ENCODE measurements around the gene C6orf120. TPM values are rescaled to one million over a fixed set of nuclear protein-coding genes. Genes with fewer than 3 reads are reported as not detected.

C6orf120 gene
- total RNA-seq, 1 donor from 2014 or later, result 24.8 TPM

- Mint-ChIP-seq H3K4me1 (peaks cover 30% of the 10 kb centered on the region), H3K27me3 (no peaks in the 10 kb centered on the region), H3K9me3 (no peaks in the 10 kb centered on the region), H3K4me3 (peak overlapping the region; percentile 82), H3K27ac (peak overlapping the region; percentile 89), H3K36me3 (ENCODE audit: low read depth) (peaks cover 10% of the 10 kb centered on the region)
- CTCF ChIA-PET, result interaction anchor here (1.1 to 2.0 kb wide), 2 partner anchors 16 to 21 kb away, joined by 3 to 6 read pairs; partner anchors contain the start of genes C6orf120 and WDR27
- POLR2A ChIA-PET, result interaction anchor here (1.0 to 5.9 kb wide), 7 partner anchors 12 to 831 kb away, joined by 3 to 64 read pairs (median 5); partner anchors contain the start of genes C6orf120, DYNLT2, ERMARD and TBP
- ATAC-seq (ENCODE audit: low read depth) (peak; percentile 45), DNase-seq (peak; percentile 76)
- intact Hi-C loops (cut with micrococcal nuclease), result loop anchor here (1.0 to 5.0 kb wide), 4 partner anchors 21 to 831 kb away; partner anchors contain the start of genes C6orf120, DLL1, FAM120B and TBP
- no peak for TF ChIP-seq CTCF (IDR thresholded peaks at IDR 0.05)
Observed at GRCh38 chr6:169723200-169723909, 21.4 kb downstream of the C6orf120 start.

- H3K36me3 Mint-ChIP-seq (ENCODE audit: low read depth), result peaks cover 9% of the 10 kb centered on the region
Observed at GRCh38 chr6:169723991-169724493, 22.1 kb downstream of the C6orf120 start.

GRCh38 chr6:169724494-169725124 lies 22.7 kb downstream of the C6orf120 start, which contains the start of gene PHF10:
PHF10 (minus strand) TSS chr6:169724500; CDS start chr6:169723931, 569 bp downstream.
- intact Hi-C loops (cut with micrococcal nuclease), result loop anchor here (1.0 to 5.0 kb wide), 2 partner anchors 27 to 568 kb away; partner anchors contain the start of genes DLL1, DYNLT2 and ERMARD
- ChIA-PET CTCF (interaction anchor here (1.4 kb wide), 1 partner anchor 16 kb away, joined by 3 read pairs; no protein-coding TSS in a partner anchor), POLR2A (interaction anchor here (0.6 to 5.9 kb wide), 6 partner anchors 15 to 830 kb away, joined by 3 to 64 read pairs (median 6); partner anchors contain the start of genes C6orf120, DLL1, DYNLT2 and ERMARD)
- peaks cover 30% of the 10 kb centered on the region for H3K4me1 Mint-ChIP-seq
- H3K9me3 Mint-ChIP-seq, result no peaks in the 10 kb centered on the region
- DNase-seq (peak; percentile 70), ATAC-seq (ENCODE audit: low read depth) (peak; percentile 65)
- TF ChIP-seq CTCF (IDR thresholded peaks at IDR 0.05), result no peak
- peak within 1 kb of the TSS; percentile 89 for H3K27ac Mint-ChIP-seq
- H3K36me3 Mint-ChIP-seq (ENCODE audit: low read depth), result peaks cover 6% of the 10 kb centered on the region
- H3K4me3 Mint-ChIP-seq, result peak within 1 kb of the TSS; percentile 86
- H3K27me3 Mint-ChIP-seq, result no peaks in the 10 kb centered on the region

More at GRCh38 chr6:169723991-169724493, 22.1 kb downstream of the C6orf120 start:
- ChIA-PET POLR2A (interaction anchor here (1.0 to 5.9 kb wide), 4 partner anchors 11 to 27 kb away, joined by 3 to 64 read pairs (median 30); partner anchors contain the start of genes C6orf120, DYNLT2, ERMARD and WDR27), CTCF (interaction anchor here (1.1 kb wide), 1 partner anchor 17 kb away, joined by 3 read pairs; no protein-coding TSS in a partner anchor)
- Mint-ChIP-seq H3K27ac (no peak overlapping the region), H3K9me3 (no peaks in the 10 kb centered on the region), H3K4me3 (peak overlapping the region; percentile 81), H3K4me1 (peaks cover 30% of the 10 kb centered on the region), H3K27me3 (no peaks in the 10 kb centered on the region)
- ATAC-seq (ENCODE audit: low read depth) (peak; percentile 48), DNase-seq (peak; percentile 68)
- no peak for TF ChIP-seq CTCF (IDR thresholded peaks at IDR 0.05)
- intact Hi-C loops (cut with micrococcal nuclease), result loop anchor here (1.0 to 5.0 kb wide), 5 partner anchors 22 to 830 kb away; partner anchors contain the start of genes C6orf120, DLL1, DYNLT2 and ERMARD

- intact Hi-C loops (cut with micrococcal nuclease), result no loop called here
- ChIA-PET POLR2A (interaction anchor here (0.6 to 5.9 kb wide), 5 partner anchors 16 to 829 kb away, joined by 4 to 64 read pairs (median 7); partner anchors contain the start of genes C6orf120, DLL1, DYNLT2 and ERMARD), CTCF (interaction anchor here (1.4 kb wide), 1 partner anchor 15 kb away, joined by 3 read pairs; no protein-coding TSS in a partner anchor)
- Mint-ChIP-seq H3K9me3 (no peaks in the 10 kb centered on the region), H3K36me3 (ENCODE audit: low read depth) (peaks cover 3% of the 10 kb centered on the region), H3K4me3 (peak overlapping the region; percentile 86), H3K27ac (peak overlapping the region; percentile 86), H3K27me3 (no peaks in the 10 kb centered on the region), H3K4me1 (peaks cover 27% of the 10 kb centered on the region)
- DNase-seq (no peak), ATAC-seq (ENCODE audit: low read depth) (no peak)
- no peak for TF ChIP-seq CTCF (IDR thresholded peaks at IDR 0.05)
Observed at GRCh38 chr6:169725125-169726048, 23.5 kb downstream of the C6orf120 start.

Data from activated B cell treated with CpG ODN at 0.5 μM for 24 hours (primary cell).